IMR-90 (cell line): ENCODE data around the gene CHST8. TPM values are rescaled to one million over a fixed set of nuclear protein-coding genes. Genes with fewer than 3 reads are reported as not detected.

Source experiments
- ATAC-seq: fragments of 200-7000 bp; cut with Tn5 transposase; 2 replicates; pipeline ENCODE4 v1.9.1; 2020; ENCODE audit warnings: low read depth, mild to moderate bottlenecking, moderate library complexity
- BruUV-seq: library from RNA; stranded (reverse); fragments of 400-500 nt; replicated peaks from 2 replicates; lab custom pipeline; 2021; lab: Mats Ljungman, UMichigan
- CTCF ChIA-PET: fragments of 300-600 bp; formaldehyde crosslinking; extraction: SDS; loops from one replicate; lab custom pipeline; 2021; ENCODE audit warnings: antibody characterized with exemption; lab: Yijun Ruan, JAX
- POLR2A ChIA-PET: fragments of 300-600 bp; sonication (Branson Sonifier 250); formaldehyde crosslinking; loops from one replicate; lab custom pipeline; 2022; ENCODE audit warnings: antibody characterized with exemption; ENCODE audit not compliant: unreplicated experiment; lab: Charles Lee
- DNase-seq: peaks from one replicate; pipeline ENCODE4 v3.0.0; 2013
- H2AFZ ChIP-seq: replicated peaks from 2 replicates; pipeline ENCODE3; 2013; ENCODE audit warnings: low read length, mild to moderate bottlenecking; ENCODE audit not compliant: poor library complexity
- H2AK5ac ChIP-seq: 2 replicates; pipeline ENCODE4 v1.6.1; 2013; ENCODE audit warnings: low read depth, low read length, inconsistent platforms
- H2AK9ac ChIP-seq: replicated peaks from 2 replicates; pipeline ENCODE3; 2013; ENCODE audit warnings: mild to moderate bottlenecking, low read depth, low read length, moderate library complexity; ENCODE audit not compliant: poor library complexity
- H2BK120ac ChIP-seq: 2 replicates; pipeline ENCODE4 v1.6.1; 2013; ENCODE audit warnings: low read depth, low read length, inconsistent platforms
- H2BK15ac ChIP-seq: 3 replicates; pipeline ENCODE4 v1.6.1; 2013; ENCODE audit warnings: low read depth, low read length, inconsistent platforms
- H2BK20ac ChIP-seq: 2 replicates; pipeline ENCODE4 v1.6.1; 2013; ENCODE audit warnings: low read depth, mild to moderate bottlenecking, inconsistent platforms, low read length, moderate library complexity
- H2BK5ac ChIP-seq: 2 replicates; pipeline ENCODE4 v1.6.1; 2013; ENCODE audit warnings: mild to moderate bottlenecking, low read depth, low read length, inconsistent platforms; ENCODE audit not compliant: poor library complexity, severe bottlenecking
- H3K14ac ChIP-seq: replicated peaks from 2 replicates; pipeline ENCODE4 v1.6.1; 2013; ENCODE audit warnings: low read depth, low read length, inconsistent platforms
- H3K18ac ChIP-seq: 2 replicates; pipeline ENCODE4 v1.6.1; 2013; ENCODE audit warnings: low read depth, low read length, control low read depth
- H3K23ac ChIP-seq: 2 replicates; pipeline ENCODE4 v1.6.1; 2013; ENCODE audit warnings: low read depth, low read length, inconsistent platforms
- H3K27ac ChIP-seq: 2 replicates; pipeline ENCODE4 v1.5.1; 2013; ENCODE audit warnings: mild to moderate bottlenecking, control low read depth, low read length; ENCODE audit not compliant: insufficient read depth
- H3K27me3 ChIP-seq: 2 replicates; pipeline ENCODE4 v1.6.1; 2013; ENCODE audit warnings: low read length; ENCODE audit not compliant: control insufficient read depth, insufficient read depth
- H3K36me3 ChIP-seq: 2 replicates; pipeline ENCODE4 v1.6.1; 2013; ENCODE audit warnings: low read length, mixed read lengths; ENCODE audit not compliant: control insufficient read depth, insufficient read depth
- H3K4ac ChIP-seq: 2 replicates; pipeline ENCODE4 v1.6.1; 2013; ENCODE audit warnings: low read depth, low read length, inconsistent platforms
- H3K4me1 ChIP-seq: 2 replicates; pipeline ENCODE4 v1.6.1; 2013; ENCODE audit warnings: low read length, mixed read lengths; ENCODE audit not compliant: control insufficient read depth, insufficient read depth
- H3K4me2 ChIP-seq: 2 replicates; pipeline ENCODE4 v1.6.1; 2013; ENCODE audit warnings: low read depth, mild to moderate bottlenecking, control low read depth, low read length, moderate library complexity
- H3K4me3 ChIP-seq: 2 replicates; pipeline ENCODE4 v1.5.1; 2013; ENCODE audit warnings: low read depth, mild to moderate bottlenecking, control low read depth, low read length, moderate library complexity; ENCODE audit not compliant: insufficient read depth
- H3K56ac ChIP-seq: 2 replicates; pipeline ENCODE4 v1.6.1; 2013; ENCODE audit warnings: low read length, inconsistent platforms; ENCODE audit not compliant: insufficient read depth; ENCODE audit errors: extremely low read depth
- H3K79me1 ChIP-seq, 2 experiments: 2 replicates each; pipeline ENCODE4 v1.6.1; 2013; ENCODE audit warnings: low read length in 2 of 2, inconsistent platforms in 1 of 2, low read depth in 1 of 2
- H3K9ac ChIP-seq: 2 replicates; pipeline ENCODE4 v1.6.1; 2013; ENCODE audit warnings: low read depth, low read length, control low read depth
- H3K9me1 ChIP-seq: 2 replicates; pipeline ENCODE4 v1.6.1; 2013; ENCODE audit warnings: low read length, inconsistent platforms; ENCODE audit not compliant: insufficient read depth
- H3K9me3 ChIP-seq: 2 replicates; pipeline ENCODE4 v1.6.1; 2013; ENCODE audit warnings: low read length; ENCODE audit not compliant: control insufficient read depth, insufficient read depth
- H4K20me1 ChIP-seq: 2 replicates; pipeline ENCODE4 v1.6.1; 2013; ENCODE audit warnings: low read length, inconsistent platforms; ENCODE audit not compliant: insufficient read depth
- H4K5ac ChIP-seq: 2 replicates; pipeline ENCODE4 v1.6.1; 2013; ENCODE audit warnings: mild to moderate bottlenecking, low read depth, low read length, control low read depth
- H4K8ac ChIP-seq, 2 experiments: 2 replicates each; pipeline ENCODE4 v1.6.1; 2013; ENCODE audit warnings: low read depth in 2 of 2, low read length in 2 of 2, control low read depth in 1 of 2, inconsistent platforms in 1 of 2
- H4K91ac ChIP-seq: 2 replicates; pipeline ENCODE4 v1.6.1; 2013; ENCODE audit warnings: low read depth, low read length, inconsistent platforms; ENCODE audit not compliant: insufficient read depth
- CTCF ChIP-seq: conservative IDR thresholded peaks from 2 replicates; pipeline ENCODE4 v1.5.1; 2012; ENCODE audit warnings: mild to moderate bottlenecking, low read depth, low read length, improper control_type of control experiment
- NFE2L2 ChIP-seq: fragments of 150-350 bp; IDR thresholded peaks from 2 replicates; pipeline ENCODE4 v1.6.1; 2016; ENCODE audit warnings: low read depth, mild to moderate bottlenecking, low read length
- SMC3 ChIP-seq: fragments of 150-350 bp; IDR thresholded peaks from 2 replicates; pipeline ENCODE4 v1.6.1; 2016; ENCODE audit warnings: low read depth, mild to moderate bottlenecking, antibody characterized with exemption, low read length, moderate library complexity
- WGBS, 2 experiments: methylation state at CpG; one replicate each; pipeline versions ENCODE4 v1.1.5 to v1.1.7; 2013; ENCODE audit warnings: missing lambda C conversion rate in 2 of 2; ENCODE audit not compliant: insufficient read length in 1 of 2; ENCODE audit errors: extremely low coverage in 2 of 2; 5-methylcytosine and 5-hydroxymethylcytosine counted together
- dilution Hi-C: fragments of 300-500 bp; cut with HindIII; formaldehyde crosslinking; loops from one replicate; pipeline ENCODE4 v1.14.3; 2018; ENCODE audit warnings: low sequenced_read_pairs; ENCODE audit not compliant: unreplicated experiment
- in situ Hi-C: fragments of 300-500 bp; cut with MboI; formaldehyde crosslinking; loops from 3 replicates; pipeline ENCODE4 v1.14.3; 2019; ENCODE audit warnings: low sequenced_read_pairs, inconsistent platforms, mixed read lengths
- intact Hi-C: fragments of 100-400 bp; cut with micrococcal nuclease; formaldehyde crosslinking; loops from 2 replicates; pipeline ENCODE4 v1.10.0; 2022
- polyA plus RNA-seq, 3 experiments: library from polyadenylated mRNA; depleted of rRNA; stranded (reverse); fragments of >200 nt; gene quantifications; 2 replicates each; pipeline ENCODE4 v1.2.3, GENCODE V29; 2012; ENCODE audit warnings: low replicate concordance in 1 of 3
- total RNA-seq: library from RNA; depleted of rRNA; stranded (reverse); fragments of >200 nt; gene quantifications from 2 replicates; pipeline ENCODE4 v1.2.3, GENCODE V29; 2012

Gene CHST8
- total and polyA plus RNA-seq, 2 of the 4 experiments (the other 2 are of a cell fraction): not detected

DNA sequence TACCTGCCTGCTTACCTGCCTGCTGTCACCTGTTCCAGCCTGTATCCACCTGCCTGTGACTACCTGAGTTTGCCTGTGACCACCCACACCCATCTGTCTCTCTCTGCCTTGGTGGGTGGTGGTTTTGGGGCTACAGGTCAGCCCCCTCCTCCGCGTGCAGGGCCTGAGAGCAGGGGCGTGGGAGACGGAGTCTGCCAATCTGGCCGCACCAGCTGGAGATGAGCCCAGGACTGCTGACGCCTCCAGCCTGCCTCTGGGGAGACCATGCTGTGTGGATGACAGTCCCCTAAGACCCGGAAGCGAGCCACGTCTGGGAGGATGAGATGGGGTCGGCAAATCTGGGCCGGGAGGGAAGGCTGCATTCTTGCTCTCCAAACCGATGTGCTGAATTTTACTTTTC is 159.0 kb downstream of the CHST8 start:
- Histone ChIP-seq H3K18ac (no peak overlapping the region), H3K9me1 (peaks cover 21% of the 10 kb centered on the region), H3K27ac (no peak overlapping the region), H2BK120ac (no peak overlapping the region), H2AFZ (peak overlapping the region; percentile 44), H3K4me1 (peaks cover 3% of the 10 kb centered on the region; the same call in 1 of the 2 replicates), H3K56ac (no peak overlapping the region), H3K4me3 (no peak overlapping the region), H4K5ac (no peak overlapping the region), H3K4me2 (no peak overlapping the region; the same call in 1 of the 2 replicates), H4K8ac (no peak overlapping the region), H3K4ac (no peak overlapping the region), H4K91ac (no peak overlapping the region), H3K9me3 (no peaks in the 10 kb centered on the region), H3K36me3 (no peaks in the 10 kb centered on the region), H2AK9ac (no peak overlapping the region), H3K27me3 (peaks cover 16% of the 10 kb centered on the region; the same call in 1 of the 2 replicates), H2AK5ac (no peak overlapping the region), H3K79me1 (no peaks in the 10 kb centered on the region; a peak in 1 of 4 replicates), H2BK15ac (no peak overlapping the region), H3K14ac (no peak overlapping the region), H2BK5ac (no peak overlapping the region), H3K23ac (no peak overlapping the region), H4K20me1 (no peaks in the 10 kb centered on the region), H2BK20ac (no peak overlapping the region), H3K9ac (no peak overlapping the region)
- in situ Hi-C loops (loop anchor here (5.0 to 25.0 kb wide), 2 partner anchors 222 to 557 kb away; no protein-coding TSS in a partner anchor), intact Hi-C loops (no loop called here), dilution Hi-C loops (no loop called here)
- BruUV-seq: no TSS peak
- WGBS, 2 experiments: 45% methylated on average over 2 of the region's 12 CpGs; no CpG with 5 or more reads in 1 of the 2 experiments
- DNase-seq (no peak), ATAC-seq (no peak)
- no peak for TF ChIP-seq NFE2L2
- TF ChIP-seq CTCF: no peak
- TF ChIP-seq SMC3: no peak
- ChIA-PET CTCF (interaction anchor here (0.6 to 0.9 kb wide), 2 partner anchors 34 to 218 kb away, joined by 3 read pairs; no protein-coding TSS in a partner anchor), POLR2A (no interaction called here)
